Heart left ventricle (tissue), 16 donors: ENCODE results near the gene XPR1. TPM values are rescaled to one million over a fixed set of nuclear protein-coding genes. Genes with fewer than 3 reads are reported as not detected.

ENCODE experiments used
- ATAC-seq, 4 donors: fragments of 200-7000 bp; cut with Tn5 transposase; one replicate each; pipeline ENCODE4 v1.9.1; 2020 to 2022; ENCODE audit warnings: moderate library complexity in 4 of 4, mild to moderate bottlenecking in 3 of 4, moderate number of reproducible peaks in 1 of 4
- DNase-seq, 5 donors: peaks; one replicate each; pipeline ENCODE4 v3.0.0-alpha.2; 2020
- H3K27ac ChIP-seq, 12 donors: fragments of 200-600 bp; sonication (generic) in 4 of 12; one replicate each; pipeline versions ENCODE4 v1.5.0 to v1.8.0; 2016 to 2022; ENCODE audit warnings: mild to moderate bottlenecking in 2 of 12
- H3K27me3 ChIP-seq, 9 donors: fragments of 200-600 bp; sonication (generic) in 2 of 9; one replicate each; pipeline versions ENCODE4 v1.5.1 to v1.8.0; 2016 to 2022; ENCODE audit warnings: mild to moderate bottlenecking in 3 of 9
- H3K36me3 ChIP-seq, 9 donors: fragments of 200-600 bp; sonication (generic) in 2 of 9; one replicate each; pipeline versions ENCODE4 v1.5.0 to v1.8.0; 2018 to 2022; ENCODE audit warnings: mild to moderate bottlenecking in 2 of 9
- H3K4me1 ChIP-seq, 12 donors: fragments of 200-600 bp; sonication (generic) in 4 of 12; one replicate each; pipeline versions ENCODE4 v1.5.0 to v1.8.0; 2016 to 2022; ENCODE audit warnings: mild to moderate bottlenecking in 3 of 12
- H3K4me3 ChIP-seq, 12 donors: fragments of 200-600 bp; sonication (generic) in 4 of 12; one replicate each; pipeline versions ENCODE4 v1.5.0 to v1.8.0; 2017 to 2022; ENCODE audit warnings: mild to moderate bottlenecking in 9 of 12, moderate library complexity in 4 of 12
- H3K9me3 ChIP-seq, 12 donors: fragments of 200-600 bp; sonication (generic) in 4 of 12; one replicate each; pipeline versions ENCODE4 v1.5.0 to v1.8.0; 2016 to 2022; ENCODE audit warnings: mild to moderate bottlenecking in 1 of 12
- CTCF ChIP-seq, 12 donors: fragments of 200-600 bp; sonication (generic) in 4 of 12; IDR thresholded peaks; one replicate each; pipeline versions ENCODE4 v1.5.0 to v1.8.0; 2018 to 2022; ENCODE audit warnings: antibody characterized with exemption in 12 of 12, mild to moderate bottlenecking in 5 of 12
- POLR2A ChIP-seq, 2 donors: fragments of 450-650 bp; IDR thresholded peaks; one replicate each; pipeline ENCODE4 v1.6.1; 2017; ENCODE audit warnings: antibody characterized with exemption in 2 of 2, mild to moderate bottlenecking in 2 of 2, moderate library complexity in 2 of 2
- WGBS, 4 donors: extraction: QIAGEN DNeasy Blood & Tissue Kit in 2 of 4; methylation state at CpG; one replicate each; pipeline versions ENCODE4 v1.1.5 to v1.1.7; 2013 to 2018; 5-methylcytosine and 5-hydroxymethylcytosine counted together
- intact Hi-C, 10 donors: fragments of 100-400 bp; cut with DNase I; formaldehyde crosslinking; loops; one replicate each; pipeline versions ENCODE4 v1.11.1 to v1.14.2; 2022
- polyA plus RNA-seq, 2 donors: library from polyadenylated mRNA; stranded (reverse); fragments of 200-250 nt; gene quantifications; one replicate each; pipeline ENCODE4 v1.2.3, GENCODE V29; 2013
- total RNA-seq, 9 donors: library from RNA; depleted of rRNA in 2 of 9; stranded (reverse); fragments of >200 nt in 2 of 9; fragmentation: NEBNext Ultra II Directional in 3 of 9; extraction: Animal tissue kit (Norgen Biotek cat#: 25700) in 3 of 9; gene quantifications; one replicate each; pipeline versions ENCODE4 v1.1.0 to v1.2.4, GENCODE V29; 2016 to 2023
- donor health status: ischemic (EF 13 %, LVEDD 7.1; RV severe dilation, severe dysfunction).
- donor health status: healthy with polysubstance abuse.
- donor health status: DM: no; HTN: yes; CAD: no.
- donor health status: DM: no; HTN: no; CAD: no.
- donor health status: ischemic (EF 25% LVEDD 6.9; RV normal size, moderate dysfunction).
- donor health status: ischemic (EF 25% LVEDD 5.7; RV mildly dilated, moderate dysfunction).
- donor health status: healthy.
- donor health status: DM: yes; HTN: yes; CAD: no.
- donor health status: ischemic (EF 35%, LVEDD 5.7; RV mildly dilated, moderate dysfunction).
- donor health status: nonischemic (EF 11% LVEDD 7.7; RV severe dilation, severe dysfunction).
- donor health status: DM: yes; HTN: yes; CAD: no.
- donor health status: PGD.
- donor health status: ischemic (EF 29% LVEDD 5.4; RV normal size, mild dysfunction).
- donor health status: nonischemic (EF 23%, LVEDD 6.1; RV moderate dilation, normal function).

XPR1 gene
- total and polyA plus RNA-seq, 11 donors, result 18.6 to 163 (median 59.8) TPM

- H3K27ac ChIP-seq, result no peak overlapping the region
- H3K9me3 ChIP-seq, result peaks cover 0 to 64% (median 10%) of the 10 kb centered on the region in 12 donors
- H3K36me3 ChIP-seq, result peaks cover 0 to 3% (median 0%) of the 10 kb centered on the region in 9 donors
- no peaks in the 10 kb centered on the region for H3K27me3 ChIP-seq
- intact Hi-C loops, result loop anchor here in 2 of 10 donors (5.0 to 10.0 kb wide), 3 partner anchors 35 to 68 kb away; no protein-coding TSS in a partner anchor
- H3K4me1 ChIP-seq, result peaks cover 0 to 7% (median 0%) of the 10 kb centered on the region in 12 donors
- H3K4me3 ChIP-seq, result no peak overlapping the region
- ATAC-seq, result no peak
- no peak for DNase-seq
- TF ChIP-seq CTCF (IDR thresholded peaks at IDR 0.05) (no peak), POLR2A (IDR thresholded peaks at IDR 0.05) (no peak)
These were observed 110.8 kb downstream of the XPR1 start for GRCh38 chr1:180742663-180743062.

- Histone ChIP-seq H3K27me3 (no peaks in the 10 kb centered on the region), H3K9me3 (peaks cover 0 to 55% (median 10%) of the 10 kb centered on the region in 12 donors), H3K27ac (no peak overlapping the region), H3K4me3 (no peak overlapping the region), H3K36me3 (peaks cover 0 to 3% (median 0%) of the 10 kb centered on the region in 9 donors), H3K4me1 (peaks cover 0 to 7% (median 0%) of the 10 kb centered on the region in 12 donors)
- intact Hi-C loops, result loop anchor here in 2 of 10 donors (5.0 to 10.0 kb wide), 3 partner anchors 37 to 69 kb away; no protein-coding TSS in a partner anchor
- DNase-seq (no peak), ATAC-seq (no peak)
- TF ChIP-seq POLR2A (IDR thresholded peaks at IDR 0.05) (no peak), CTCF (IDR thresholded peaks at IDR 0.05) (no peak)
These were observed 112.0 kb downstream of the XPR1 start for GRCh38 chr1:180743868-180744267.

GRCh38 chr1:180745098-180745497 lies 113.3 kb downstream of the XPR1 start:
- peaks cover 0 to 50% (median 10%) of the 10 kb centered on the region in 12 donors for H3K9me3 ChIP-seq
- 60 to 68% (median 64%) methylated on average over 6 of the region's 6 CpGs for WGBS, 4 donors
- intact Hi-C loops, result loop anchor here in 1 of 10 donors (10.0 kb wide), 2 partner anchors 60 to 70 kb away; no protein-coding TSS in a partner anchor
- H3K36me3 ChIP-seq, result no peaks in the 10 kb centered on the region
- ATAC-seq (peak; percentile 37 to 60 (median 42)), DNase-seq (no peak)
- TF ChIP-seq CTCF (IDR thresholded peaks at IDR 0.05) (no peak), POLR2A (IDR thresholded peaks at IDR 0.05) (no peak)
- peaks cover 0 to 7% (median 0%) of the 10 kb centered on the region in 12 donors for H3K4me1 ChIP-seq
- no peak overlapping the region for H3K4me3 ChIP-seq
- no peak overlapping the region for H3K27ac ChIP-seq
- H3K27me3 ChIP-seq, result no peaks in the 10 kb centered on the region

GRCh38 chr1:180751921-180752320 lies 120.1 kb downstream of the XPR1 start:
- no peak for TF ChIP-seq POLR2A (IDR thresholded peaks at IDR 0.05)
- TF ChIP-seq CTCF (IDR thresholded peaks at IDR 0.05), result no peak
- peaks cover 0 to 14% (median 0%) of the 10 kb centered on the region in 12 donors for H3K9me3 ChIP-seq
- H3K27ac ChIP-seq, result no peak overlapping the region
- 85 to 92% (median 90%) methylated on average over 2 of the region's 2 CpGs for WGBS, 4 donors
- no peak for ATAC-seq
- intact Hi-C loops, result no loop called here
- no peaks in the 10 kb centered on the region for H3K36me3 ChIP-seq
- H3K27me3 ChIP-seq, result no peaks in the 10 kb centered on the region
- no peak for DNase-seq
- H3K4me1 ChIP-seq, result peaks cover 0 to 16% (median 0%) of the 10 kb centered on the region in 12 donors
- H3K4me3 ChIP-seq, result no peak overlapping the region
